NCI-H2107 (cell line): ENCODE data around the gene TSPEAR.
"Not testable (repeated sequence)": the region's sequence is repeated elsewhere in the genome, so short reads cannot be mapped to it uniquely, and the experiment has no call there.

Experiments
- DNase-seq: peaks from one replicate; lab custom pipeline; 2025; lab: John Stamatoyannopoulos, UW

The TSPEAR gene

GRCh38 chr21:44585892-44586291, 125.5 kb downstream of the TSPEAR start:
- no peak for DNase-seq

GRCh38 chr21:44583800-44584147, 127.6 kb downstream of the TSPEAR start:
- no peak for DNase-seq

GRCh38 chr21:44583089-44583799, 128.1 kb downstream of the TSPEAR start:
- no peak for DNase-seq

GRCh38 chr21:44582055-44582454, 129.3 kb downstream of the TSPEAR start:
- no peak for DNase-seq

DNA sequence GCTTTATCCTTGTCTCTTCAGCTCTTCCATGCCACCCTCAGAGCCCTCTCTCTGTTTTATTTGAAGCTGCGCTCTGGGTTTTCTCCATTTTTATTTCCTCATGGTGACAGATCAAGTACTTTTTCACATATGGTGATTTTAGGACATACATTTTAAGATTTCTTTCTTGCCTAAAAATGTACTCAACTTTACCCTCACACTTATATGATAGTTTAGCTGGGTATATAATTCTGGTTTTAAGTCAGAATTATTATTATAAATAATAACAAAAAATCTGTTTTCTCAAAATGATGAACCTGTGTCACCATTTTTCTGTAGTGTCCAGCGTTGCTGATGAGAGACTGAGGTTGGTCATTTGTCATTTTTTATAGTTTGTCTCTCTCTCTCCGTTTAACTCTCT, 130.2 kb downstream of the TSPEAR start:
- DNase-seq, result no peak

- DNase-seq, result not testable (repeated sequence)
Observed at GRCh38 chr21:44580231-44580821, 131.0 kb downstream of the TSPEAR start, which contains the start of gene KRTAP10-5. Gene KRTAP10-5, minus strand, starts transcription at chr21:44580604. Its CDS starts 26 bp downstream, at chr21:44580578.

GRCh38 chr21:44579833-44580144, 131.6 kb downstream of the TSPEAR start:
- no peak for DNase-seq

DNA sequence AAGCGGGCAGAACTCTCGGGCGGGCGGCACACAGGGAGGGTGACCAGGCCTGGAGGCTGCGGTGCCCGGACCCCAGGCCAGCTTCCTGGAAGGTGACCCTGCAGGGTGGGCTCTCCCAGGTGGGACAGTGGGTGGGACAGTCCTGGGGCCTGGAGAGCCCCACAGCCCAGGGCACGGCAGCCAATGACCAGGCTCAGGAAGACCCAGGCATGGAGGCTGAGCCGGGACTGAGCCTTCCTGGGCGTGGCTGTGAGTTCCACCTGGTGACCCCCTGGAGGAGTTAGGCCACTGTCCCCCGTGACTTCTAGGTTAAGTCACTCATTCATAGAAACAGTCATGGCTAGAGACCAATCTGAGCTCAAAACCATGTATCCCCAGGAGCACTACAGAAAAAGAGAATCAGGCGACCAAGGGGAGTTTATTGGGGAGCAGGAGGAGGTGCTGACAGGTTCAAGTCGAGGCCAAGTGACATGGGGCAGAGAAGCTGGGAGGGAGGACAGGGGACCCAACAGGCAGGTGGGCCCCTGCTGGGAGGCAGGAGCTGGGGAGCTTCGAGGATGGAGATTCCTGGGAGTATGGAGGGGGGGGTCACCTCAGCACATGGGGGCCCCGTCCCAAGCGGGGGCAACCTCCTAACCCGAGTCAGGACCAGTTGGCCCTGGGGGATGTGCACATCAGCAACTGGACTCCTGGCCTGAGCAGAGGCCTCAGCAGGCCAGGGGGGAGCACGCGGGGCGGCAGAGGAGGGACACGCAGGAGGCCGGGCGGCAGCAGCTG, 132.1 kb downstream of the TSPEAR start:
- no peak for DNase-seq

GRCh38 chr21:44578371-44579055, 132.9 kb downstream of the TSPEAR start:
- DNase-seq, result no peak

DNA sequence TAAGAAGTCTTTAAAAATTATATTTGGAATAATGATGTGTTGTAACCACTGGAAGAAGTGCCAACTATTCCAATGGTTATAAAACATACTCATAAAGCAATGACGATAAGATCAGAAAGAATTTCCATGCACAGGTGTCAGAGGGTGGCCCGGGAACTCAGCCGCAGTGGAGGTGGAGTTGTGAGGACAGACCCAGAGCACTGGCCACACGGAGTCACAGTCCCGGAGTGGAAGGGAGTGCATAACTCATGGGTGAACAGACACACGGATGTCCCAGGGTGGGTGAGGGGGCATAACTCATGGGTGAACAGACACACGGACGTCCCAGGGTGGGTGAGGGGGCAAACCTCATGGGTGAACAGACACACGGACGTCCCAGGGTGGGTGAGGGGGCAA, 135.3 kb downstream of the TSPEAR start:
- DNase-seq, result no peak

DNA sequence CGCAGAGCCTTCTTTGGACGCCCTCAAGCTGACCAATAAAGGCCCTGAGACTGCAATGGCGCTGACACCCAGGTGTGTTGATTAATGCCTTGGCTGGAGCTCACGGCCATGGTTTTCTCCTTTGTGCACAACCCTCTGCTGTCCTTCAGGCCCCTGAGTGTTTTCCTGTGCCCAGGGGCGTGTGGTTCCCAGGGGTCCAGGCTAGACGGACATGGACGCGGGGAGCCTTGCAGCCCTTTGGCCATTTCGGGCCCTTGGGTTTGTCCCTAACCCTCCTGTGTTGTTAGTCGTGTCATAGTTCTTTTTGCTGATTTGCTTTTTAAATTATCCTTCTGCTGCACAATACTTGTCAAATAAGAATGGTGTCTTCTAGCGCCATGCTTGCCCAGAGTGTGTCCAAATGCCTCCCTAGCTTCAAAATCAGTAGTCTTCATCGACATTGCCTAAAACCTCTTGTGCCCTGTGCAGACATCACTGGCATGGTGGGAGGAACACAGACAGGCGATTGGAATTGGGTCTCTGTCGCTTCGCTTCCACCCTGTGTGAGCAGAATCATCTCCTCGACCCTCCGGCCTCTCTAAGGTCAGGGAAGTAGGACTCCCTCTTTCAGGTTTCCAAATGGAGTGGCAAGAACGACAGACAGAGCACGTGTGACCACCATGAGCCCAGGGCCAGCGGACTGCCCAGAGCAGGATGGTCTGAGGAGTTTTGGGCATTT, 135.9 kb downstream of the TSPEAR start:
- DNase-seq, result no peak

DNA sequence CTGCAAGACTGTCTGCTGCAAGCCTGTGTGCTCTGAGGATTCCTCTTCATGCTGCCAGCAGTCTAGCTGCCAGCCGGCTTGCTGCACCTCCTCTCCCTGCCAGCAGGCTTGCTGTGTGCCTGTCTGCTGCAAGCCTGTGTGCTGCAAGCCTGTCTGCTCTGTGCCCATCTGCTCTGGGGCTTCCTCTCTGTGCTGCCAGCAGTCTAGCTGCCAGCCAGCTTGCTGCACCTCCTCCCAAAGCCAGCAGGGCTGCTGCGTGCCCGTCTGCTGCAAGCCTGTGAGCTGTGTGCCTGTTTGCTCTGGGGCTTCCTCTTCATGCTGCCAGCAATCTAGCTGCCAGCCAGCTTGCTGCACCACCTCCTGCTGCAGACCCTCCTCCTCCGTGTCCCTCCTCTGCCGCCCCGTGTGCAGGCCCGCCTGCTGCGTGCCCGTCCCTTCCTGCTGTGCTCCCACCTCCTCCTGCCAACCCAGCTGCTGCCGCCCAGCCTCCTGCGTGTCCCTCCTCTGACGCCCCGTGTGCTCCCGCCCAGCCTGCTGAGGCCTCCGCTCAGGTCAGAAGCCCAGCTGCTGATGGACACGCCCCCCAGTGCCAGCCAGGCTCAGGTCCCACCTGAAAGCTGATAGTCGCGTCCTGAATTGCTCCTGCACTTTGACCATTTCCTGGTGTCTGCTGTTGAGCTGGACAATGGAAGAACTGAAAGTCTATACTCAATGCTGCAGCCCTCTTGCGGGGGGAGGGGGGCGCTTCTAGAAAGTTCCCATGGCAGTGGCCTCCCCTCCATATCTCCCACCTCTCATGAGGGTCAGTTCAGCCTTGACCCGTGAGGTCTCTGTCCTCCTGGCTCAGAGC, 136.7 kb downstream of the TSPEAR start:
- no peak for DNase-seq

GRCh38 chr21:44573630-44574456, 137.5 kb downstream of the TSPEAR start, which contains the start of gene KRTAP10-4:
Gene KRTAP10-4, plus strand, starts transcription at chr21:44573729. Its CDS starts 30 bp downstream, at chr21:44573759.
- not testable (repeated sequence) for DNase-seq

DNA sequence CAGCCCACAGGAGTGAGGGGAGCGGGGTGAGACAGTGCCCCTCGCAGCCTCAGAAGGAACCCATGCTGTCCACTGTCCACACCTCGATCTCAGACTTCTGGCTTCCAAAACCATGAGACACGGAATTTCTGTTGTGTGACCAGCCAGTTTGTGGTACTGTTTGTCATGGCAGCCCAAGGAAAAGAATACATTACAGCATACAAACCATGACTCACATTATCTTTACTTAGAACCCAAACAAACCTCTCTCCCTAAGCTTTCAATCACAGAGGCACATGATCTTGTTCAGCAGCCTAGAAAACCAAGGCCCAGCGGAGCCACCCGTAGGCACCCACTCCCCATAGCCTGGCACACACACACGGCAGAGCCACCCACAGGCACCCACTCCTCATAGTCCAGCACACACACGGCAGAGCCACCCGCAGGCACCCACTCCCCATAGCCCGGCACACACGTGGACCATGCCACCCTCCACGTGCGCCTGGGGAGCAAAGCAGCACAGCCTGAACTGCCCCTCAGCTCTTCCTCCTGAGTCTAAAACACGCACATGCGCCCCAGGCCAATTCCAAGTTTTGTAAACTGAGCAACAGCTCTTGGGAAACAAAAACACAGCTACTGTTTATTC, 138.3 kb downstream of the TSPEAR start:
- DNase-seq, result no peak

DNA sequence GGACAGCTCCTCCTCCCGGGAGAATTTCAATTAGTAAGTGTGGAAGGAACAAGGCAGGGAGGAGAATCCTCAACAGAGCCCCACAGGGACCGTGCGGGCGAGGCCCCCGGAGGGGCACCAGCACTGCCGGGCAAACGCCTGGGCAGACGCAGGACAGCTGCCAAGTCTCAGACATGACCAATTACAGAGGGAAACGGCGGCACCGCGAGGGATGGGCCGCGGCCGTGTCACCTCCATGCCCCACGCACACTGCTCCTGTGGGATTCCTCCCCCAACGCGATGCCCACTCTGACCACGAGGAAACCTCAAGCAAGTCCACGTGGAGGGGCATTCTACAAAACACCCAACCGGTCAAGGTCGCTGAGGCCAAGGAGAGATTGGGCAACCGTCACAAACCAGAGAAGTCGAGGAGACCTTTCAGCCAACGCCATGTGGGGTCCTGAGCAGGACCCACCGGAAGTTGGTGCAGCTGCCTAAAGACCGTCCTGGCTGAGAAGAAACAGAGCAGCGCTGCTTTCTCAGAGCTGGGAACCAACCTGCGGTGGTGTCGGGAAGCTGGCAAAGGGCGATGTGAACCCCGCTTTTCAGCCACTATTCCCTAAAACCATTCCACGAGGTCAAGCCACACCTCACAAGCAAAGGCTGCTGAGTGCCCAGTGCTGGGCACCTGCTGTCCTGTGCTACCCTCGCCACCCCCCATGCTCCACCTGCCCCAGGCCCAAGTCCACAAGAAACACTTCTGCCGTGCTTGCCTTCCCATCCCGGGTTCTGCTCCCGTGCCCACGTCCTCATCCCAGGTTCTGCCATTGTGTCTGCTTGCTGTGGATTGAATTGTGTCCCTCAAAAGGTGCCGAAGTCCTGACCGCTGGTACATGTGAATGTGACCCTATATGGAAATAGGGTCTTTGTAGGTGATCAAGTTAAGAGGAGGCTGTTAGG, 139.3 kb downstream of the TSPEAR start:
- DNase-seq, result no peak

DNA sequence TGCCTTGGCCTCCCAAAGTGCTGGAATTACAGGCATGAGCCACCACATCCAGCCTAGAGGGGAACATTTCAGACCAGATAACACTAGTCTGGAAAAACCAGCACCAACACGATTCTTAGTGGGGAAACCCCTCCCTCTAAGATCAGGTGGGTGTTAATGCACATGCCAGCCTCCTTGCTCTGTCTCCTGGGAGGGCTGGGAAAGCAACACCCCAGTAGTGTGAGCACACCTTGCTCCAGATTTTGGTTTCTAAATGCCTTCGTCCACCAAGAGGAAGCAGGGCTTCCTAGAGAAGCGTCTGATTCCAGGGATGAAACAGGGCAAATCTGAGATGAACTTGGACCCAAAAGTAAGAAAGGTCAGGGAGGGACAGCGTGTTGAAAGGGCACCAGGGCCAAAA, 140.1 kb downstream of the TSPEAR start:
- DNase-seq, result no peak

- DNase-seq, result no peak
Observed at GRCh38 chr21:44569861-44570517, 141.4 kb downstream of the TSPEAR start.
